IPS-11a (cell line): ENCODE measurements around the gene ST6GALNAC6.
"Not testable (repeated sequence)": the region's sequence is repeated elsewhere in the genome, so short reads cannot be mapped to it uniquely, and the experiment has no call there.

Experiments used
- H3K4me3 ChIP-seq: one replicate; pipeline ENCODE4 v1.5.1; 2013; ENCODE audit warnings: low read depth, low read length, control low read depth

ST6GALNAC6 gene

GRCh38 chr9:127896395-127897192 lies 2.8 kb downstream of the ST6GALNAC6 start:
- H3K4me3 ChIP-seq: no peak overlapping the region

- H3K4me3 ChIP-seq: no peak overlapping the region
These were observed 3.6 kb downstream of the ST6GALNAC6 start for GRCh38 chr9:127895811-127896210.

- H3K4me3 ChIP-seq: no peak overlapping the region
These were observed 6.0 kb downstream of the ST6GALNAC6 start for GRCh38 chr9:127893392-127893791.

GRCh38 chr9:127892831-127893230 lies 6.6 kb downstream of the ST6GALNAC6 start:
- H3K4me3 ChIP-seq: no peak overlapping the region

- no peak overlapping the region for H3K4me3 ChIP-seq
These were observed 9.3 kb downstream of the ST6GALNAC6 start for GRCh38 chr9:127890053-127890452.

- H3K4me3 ChIP-seq: no peak overlapping the region
These were observed 11.6 kb downstream of the ST6GALNAC6 start for GRCh38 chr9:127887792-127888191.

GRCh38 chr9:127886401-127886972 lies 12.9 kb downstream of the ST6GALNAC6 start:
- H3K4me3 ChIP-seq: no peak overlapping the region

GRCh38 chr9:127885508-127886281 lies 13.7 kb downstream of the ST6GALNAC6 start:
- H3K4me3 ChIP-seq: no peak overlapping the region

GRCh38 chr9:127884976-127885490 lies 14.4 kb downstream of the ST6GALNAC6 start:
- no peak overlapping the region for H3K4me3 ChIP-seq

GRCh38 chr9:127884427-127884911 lies 14.9 kb downstream of the ST6GALNAC6 start:
- no peak overlapping the region for H3K4me3 ChIP-seq

GRCh38 chr9:127883959-127884358 lies 15.4 kb downstream of the ST6GALNAC6 start:
- no peak overlapping the region for H3K4me3 ChIP-seq

- H3K4me3 ChIP-seq: not testable (repeated sequence)
These were observed 17.7 kb downstream of the ST6GALNAC6 start for GRCh38 chr9:127881715-127882114.

- no peak overlapping the region for H3K4me3 ChIP-seq
These were observed 19.3 kb downstream of the ST6GALNAC6 start for GRCh38 chr9:127880143-127880542.

- H3K4me3 ChIP-seq: no peak overlapping the region
These were observed 20.6 kb downstream of the ST6GALNAC6 start for GRCh38 chr9:127878652-127879390.

GRCh38 chr9:127878001-127878651 lies 21.3 kb downstream of the ST6GALNAC6 start:
- H3K4me3 ChIP-seq: peak overlapping the region; percentile 38

- peak within 1 kb of the TSS; percentile 38 for H3K4me3 ChIP-seq
These were observed 21.8 kb downstream of the ST6GALNAC6 start, which contains the start of gene AK1 for GRCh38 chr9:127877566-127877998. TSS of gene AK1 (minus strand) at chr9:127877675. CDS start at chr9:127874617, 3,058 bp downstream.

- peak overlapping the region; percentile 38 for H3K4me3 ChIP-seq
These were observed 22.4 kb downstream of the ST6GALNAC6 start for GRCh38 chr9:127876764-127877562.

GRCh38 chr9:127876026-127876763 lies 23.2 kb downstream of the ST6GALNAC6 start:
- H3K4me3 ChIP-seq: no peak overlapping the region
